ENCODE results near the gene SNX30. TPM values are rescaled to one million over a fixed set of nuclear protein-coding genes. Genes with fewer than 3 reads are reported as not detected.

The SNX30 gene
- total RNA-seq, 2 experiments from 2014 or later: 13.5 to 19.8 TPM

GRCh38 chr9:112891521-112891920 lies 141.0 kb downstream of the SNX30 start:
- H3K4me1 ChIP-seq (ENCODE audit: insufficient read depth, low read length, poor library complexity, severe bottlenecking): peaks cover 6% of the 10 kb centered on the region
- H3K27ac ChIP-seq (ENCODE audit: low read depth, low read length, poor library complexity, severe bottlenecking): no peak overlapping the region
- H4K20me1 ChIP-seq (ENCODE audit: insufficient read depth, low read length): no peaks in the 10 kb centered on the region
- H3K4me3 ChIP-seq (ENCODE audit: low read depth, low read length, poor library complexity, severe bottlenecking): no peak overlapping the region
- no peaks in the 10 kb centered on the region for H3K9me2 ChIP-seq (ENCODE audit: insufficient read depth, low read length)
- ChIA-PET POLR2A (no interaction called here), CTCF (ENCODE audit: unreplicated experiment) (no interaction called here)
- no peak overlapping the region for H2AFZ ChIP-seq (ENCODE audit: low read length)
- no peaks in the 10 kb centered on the region for H3K9me3 ChIP-seq (ENCODE audit: low read length)
- H3K79me2 ChIP-seq (ENCODE audit: insufficient read depth, low read depth, low read length): no peaks in the 10 kb centered on the region
- no TSS peak for BruUV-seq (replicated peaks)
- DNase-seq (ENCODE audit: low spot score): no peak
- H3K36me3 ChIP-seq (ENCODE audit: insufficient read depth, low read length): no peaks in the 10 kb centered on the region
- intact Hi-C loops (cut with micrococcal nuclease; ENCODE audit: unreplicated experiment): no loop called here
- H3K4me2 ChIP-seq (ENCODE audit: low read length): no peak overlapping the region
- TF ChIP-seq EZH2phosphoT487 (IDR thresholded peaks at IDR 0.05; ENCODE audit: borderline replicate concordance, low read depth, low read length) (no peak), CTCF (conservative IDR thresholded peaks at IDR 0.05; ENCODE audit: low read length) (no peak)

- CTCF ChIA-PET (ENCODE audit: unreplicated experiment): no interaction called here
- no peak for DNase-seq (ENCODE audit: low spot score)
- Histone ChIP-seq H3K27ac (ENCODE audit: low read depth, low read length, poor library complexity, severe bottlenecking) (no peak overlapping the region), H3K36me3 (ENCODE audit: insufficient read depth, low read length) (no peaks in the 10 kb centered on the region), H3K79me2 (ENCODE audit: insufficient read depth, low read depth, low read length) (no peaks in the 10 kb centered on the region), H3K9me2 (ENCODE audit: insufficient read depth, low read length) (no peaks in the 10 kb centered on the region), H3K4me1 (ENCODE audit: insufficient read depth, low read length, poor library complexity, severe bottlenecking) (peaks cover 6% of the 10 kb centered on the region), H4K20me1 (ENCODE audit: insufficient read depth, low read length) (no peaks in the 10 kb centered on the region), H3K4me2 (ENCODE audit: low read length) (no peak overlapping the region), H3K4me3 (ENCODE audit: low read depth, low read length, poor library complexity, severe bottlenecking) (no peak overlapping the region), H2AFZ (ENCODE audit: low read length) (no peak overlapping the region), H3K9me3 (ENCODE audit: low read length) (no peaks in the 10 kb centered on the region)
- intact Hi-C loops (cut with micrococcal nuclease; ENCODE audit: unreplicated experiment): no loop called here
- no TSS peak for BruUV-seq (replicated peaks)
- POLR2A ChIA-PET: no interaction called here
- TF ChIP-seq EZH2phosphoT487 (IDR thresholded peaks at IDR 0.05; ENCODE audit: borderline replicate concordance, low read depth, low read length) (no peak), CTCF (conservative IDR thresholded peaks at IDR 0.05; ENCODE audit: low read length) (no peak)
Measured at GRCh38 chr9:112892981-112893380, 142.4 kb downstream of the SNX30 start.

GRCh38 chr9:112894041-112894440 lies 143.5 kb downstream of the SNX30 start:
- DNase-seq (ENCODE audit: low spot score): no peak
- Histone ChIP-seq H3K27ac (ENCODE audit: low read depth, low read length, poor library complexity, severe bottlenecking) (no peak overlapping the region), H2AFZ (ENCODE audit: low read length) (no peak overlapping the region), H3K9me2 (ENCODE audit: insufficient read depth, low read length) (no peaks in the 10 kb centered on the region), H4K20me1 (ENCODE audit: insufficient read depth, low read length) (no peaks in the 10 kb centered on the region), H3K9me3 (ENCODE audit: low read length) (no peaks in the 10 kb centered on the region), H3K36me3 (ENCODE audit: insufficient read depth, low read length) (no peaks in the 10 kb centered on the region), H3K79me2 (ENCODE audit: insufficient read depth, low read depth, low read length) (no peaks in the 10 kb centered on the region), H3K4me2 (ENCODE audit: low read length) (no peak overlapping the region), H3K4me3 (ENCODE audit: low read depth, low read length, poor library complexity, severe bottlenecking) (no peak overlapping the region), H3K4me1 (ENCODE audit: insufficient read depth, low read length, poor library complexity, severe bottlenecking) (peaks cover 6% of the 10 kb centered on the region)
- no peak for TF ChIP-seq CTCF (conservative IDR thresholded peaks at IDR 0.05; ENCODE audit: low read length)
- TF ChIP-seq EZH2phosphoT487 (IDR thresholded peaks at IDR 0.05; ENCODE audit: borderline replicate concordance, low read depth, low read length): no peak
- no TSS peak for BruUV-seq (replicated peaks)
- POLR2A ChIA-PET: no interaction called here
- intact Hi-C loops (cut with micrococcal nuclease; ENCODE audit: unreplicated experiment): no loop called here
- CTCF ChIA-PET (ENCODE audit: unreplicated experiment): no interaction called here
